H9 (cell line): ENCODE data around the gene CSAD. TPM values are rescaled to one million over a fixed set of nuclear protein-coding genes. Genes with fewer than 3 reads are reported as not detected.

Experiments
- DNase-seq: peaks from one replicate; pipeline ENCODE4 v3.0.0-alpha.2; 2017
- H2AFZ ChIP-seq: one replicate; pipeline ENCODE4 v1.6.1; 2013; ENCODE audit warnings: mild to moderate bottlenecking, low read length, control low read depth, moderate library complexity
- H2AK5ac ChIP-seq: 2 replicates; pipeline ENCODE4 v1.6.1; 2013; ENCODE audit warnings: low read length, control low read depth, mixed read lengths; ENCODE audit not compliant: insufficient read length
- H2BK120ac ChIP-seq: one replicate; pipeline ENCODE4 v1.6.1; 2013; ENCODE audit warnings: low read depth, mild to moderate bottlenecking, low read length, control low read depth, inconsistent platforms; ENCODE audit not compliant: poor library complexity, severe bottlenecking
- H2BK12ac ChIP-seq: 2 replicates; pipeline ENCODE4 v1.6.1; 2013; ENCODE audit warnings: low read length, control low read depth, mixed read lengths, low read depth; ENCODE audit not compliant: insufficient read length
- H2BK15ac ChIP-seq: 2 replicates; pipeline ENCODE4 v1.6.1; 2013; ENCODE audit warnings: low read depth, low read length, control low read depth
- H2BK20ac ChIP-seq: one replicate; pipeline ENCODE4 v1.6.1; 2013; ENCODE audit warnings: low read depth, mild to moderate bottlenecking, low read length, control low read depth, inconsistent platforms; ENCODE audit not compliant: poor library complexity, severe bottlenecking
- H2BK5ac ChIP-seq: 2 replicates; pipeline ENCODE4 v1.6.1; 2013; ENCODE audit warnings: low read length, control low read depth, mixed read lengths; ENCODE audit not compliant: insufficient read length
- H3K14ac ChIP-seq: 2 replicates; pipeline ENCODE4 v1.6.1; 2013; ENCODE audit warnings: low read length, control low read depth; ENCODE audit not compliant: insufficient read depth
- H3K18ac ChIP-seq: 2 replicates; pipeline ENCODE4 v1.6.1; 2013; ENCODE audit warnings: low read depth, mild to moderate bottlenecking, mixed read lengths, low read length, control low read depth; ENCODE audit not compliant: insufficient read length
- H3K23ac ChIP-seq: 2 replicates; pipeline ENCODE4 v1.6.1; 2013; ENCODE audit warnings: low read length, control low read depth, mixed read lengths, low read depth; ENCODE audit not compliant: insufficient read length
- H3K23me2 ChIP-seq: 2 replicates; pipeline ENCODE4 v1.6.1; 2013; ENCODE audit warnings: low read depth, mild to moderate bottlenecking, mixed read lengths, low read length, control low read depth; ENCODE audit not compliant: insufficient read length, poor library complexity, severe bottlenecking
- H3K27ac ChIP-seq: 2 replicates; pipeline ENCODE4 v1.5.1; 2013; ENCODE audit warnings: low read length, control low read depth, mixed read lengths, low read depth; ENCODE audit not compliant: insufficient read length
- H3K27me3 ChIP-seq: 2 replicates; pipeline ENCODE4 v1.6.1; 2013; ENCODE audit warnings: low read length, control low read depth, inconsistent platforms; ENCODE audit not compliant: insufficient read depth
- H3K4ac ChIP-seq: 2 replicates; pipeline ENCODE4 v1.6.1; 2013; ENCODE audit warnings: low read depth, mild to moderate bottlenecking, control low read depth, inconsistent platforms, low read length, moderate library complexity
- H3K4me1 ChIP-seq: 2 replicates; pipeline ENCODE4 v1.6.1; 2013; ENCODE audit warnings: low read length, control low read depth, inconsistent platforms; ENCODE audit not compliant: insufficient read depth
- H3K4me2 ChIP-seq: 2 replicates; pipeline ENCODE4 v1.6.1; 2013; ENCODE audit warnings: low read length, control low read depth, mixed read lengths; ENCODE audit not compliant: insufficient read length, insufficient read depth
- H3K56ac ChIP-seq: 2 replicates; pipeline ENCODE4 v1.6.1; 2013; ENCODE audit warnings: low read depth, mild to moderate bottlenecking, mixed read lengths, low read length, control low read depth; ENCODE audit not compliant: insufficient read length
- H3K79me1 ChIP-seq: 2 replicates; pipeline ENCODE4 v1.6.1; 2013; ENCODE audit warnings: low read depth, mild to moderate bottlenecking, moderate library complexity, low read length, control low read depth, inconsistent platforms; ENCODE audit not compliant: insufficient read depth, poor library complexity, severe bottlenecking
- H3K79me2 ChIP-seq: 2 replicates; pipeline ENCODE4 v1.6.1; 2013; ENCODE audit warnings: low read length, control low read depth, inconsistent platforms; ENCODE audit not compliant: insufficient read depth
- H3K9ac ChIP-seq: 2 replicates; pipeline ENCODE4 v1.6.1; 2013; ENCODE audit warnings: low read length, control low read depth, mixed read lengths; ENCODE audit not compliant: insufficient read length; ENCODE audit errors: extremely low read depth
- H3K9me3 ChIP-seq: one replicate; pipeline ENCODE4 v1.6.1; 2013; ENCODE audit warnings: low read depth, low read length, inconsistent platforms; ENCODE audit not compliant: control insufficient read depth
- H3T11ph ChIP-seq: one replicate; pipeline ENCODE4 v1.6.1; 2013; ENCODE audit warnings: mild to moderate bottlenecking, low read length, control low read depth, inconsistent platforms
- H4K20me1 ChIP-seq: one replicate; pipeline ENCODE4 v1.6.1; 2013; ENCODE audit not compliant: control insufficient read depth, insufficient read length, insufficient read depth
- H4K5ac ChIP-seq: 2 replicates; pipeline ENCODE4 v1.6.1; 2013; ENCODE audit warnings: low read depth, mild to moderate bottlenecking, mixed read lengths, low read length, control low read depth; ENCODE audit not compliant: insufficient read length
- H4K8ac ChIP-seq: replicated peaks from 2 replicates; pipeline ENCODE4 v1.6.1; 2013; ENCODE audit warnings: low read length, control low read depth, mixed read lengths, low read depth; ENCODE audit not compliant: insufficient read length
- H4K91ac ChIP-seq: 2 replicates; pipeline ENCODE4 v1.6.1; 2013; ENCODE audit warnings: low read depth, mild to moderate bottlenecking, moderate library complexity, mixed read lengths, low read length, control low read depth; ENCODE audit not compliant: insufficient read length
- H3K27ac Mint-ChIP-seq, 3 experiments: 2 replicates in 2 of 3; 3 replicates in 1 of 3; pipeline ENCODE4 v1.8.0; 2020 to 2021; ENCODE audit warnings: mixed read lengths in 3 of 3, mild to moderate bottlenecking in 1 of 3, moderate library complexity in 1 of 3
- H3K27me3 Mint-ChIP-seq: 2 replicates; pipeline ENCODE4 v1.8.0; 2021; ENCODE audit warnings: low read depth, mild to moderate bottlenecking, moderate library complexity, mixed read lengths
- H3K36me3 Mint-ChIP-seq, 3 experiments: 2 replicates in 2 of 3; 3 replicates in 1 of 3; pipeline ENCODE4 v1.8.0; 2020 to 2021; ENCODE audit warnings: low read depth in 3 of 3, mixed read lengths in 3 of 3; ENCODE audit not compliant: insufficient read depth in 1 of 3
- H3K4me1 Mint-ChIP-seq, 2 experiments: 2 replicates each; pipeline ENCODE4 v1.8.0; 2020; ENCODE audit warnings: mixed read lengths in 2 of 2
- H3K4me3 Mint-ChIP-seq, 2 experiments: 2 replicates in 1 of 2; 3 replicates in 1 of 2; pipeline ENCODE4 v1.8.0; 2020 to 2021; ENCODE audit warnings: mild to moderate bottlenecking in 2 of 2, mixed read lengths in 2 of 2, moderate library complexity in 1 of 2
- H3K9me3 Mint-ChIP-seq, 2 experiments: 2 replicates in 1 of 2; 3 replicates in 1 of 2; pipeline ENCODE4 v1.8.0; 2020; ENCODE audit warnings: mild to moderate bottlenecking in 2 of 2, mixed read lengths in 2 of 2, moderate library complexity in 1 of 2
- CTCF ChIP-seq: fragments of 200-600 bp; sonication (generic); conservative IDR thresholded peaks from 3 replicates; pipeline ENCODE4 v1.8.0; 2021; ENCODE audit warnings: antibody characterized with exemption, mild to moderate bottlenecking
- WGBS: extraction: QIAGEN DNeasy Blood & Tissue Kit; methylation state at CpG from one replicate; pipeline ENCODE4 v1.1.7; 2013; ENCODE audit warnings: missing lambda C conversion rate, low lambda C conversion rate, mixed read lengths; ENCODE audit not compliant: insufficient read length; ENCODE audit errors: extremely low coverage; 5-methylcytosine and 5-hydroxymethylcytosine counted together
- total RNA-seq: library from RNA; stranded (reverse); gene quantifications from 2 replicates; pipeline ENCODE4 v1.2.1, GENCODE V29; 2021

CSAD gene
- total RNA-seq, 1 experiment from 2014 or later, result 7.4 TPM

GRCh38 chr12:53191096-53191884 is 10.6 kb upstream of the CSAD start:
- peaks cover 14 to 24% (median 16%) of the 10 kb centered on the region in 3 experiments; a peak in 6 of 7 replicates for H3K36me3 Mint-ChIP-seq
- Histone ChIP-seq H3K23ac (no peak overlapping the region), H3K27me3 (peaks cover 11% of the 10 kb centered on the region; the same call in 1 of the 2 replicates), H2BK15ac (no peak overlapping the region), H3K79me2 (no peaks in the 10 kb centered on the region), H3K56ac (no peak overlapping the region), H3K4me2 (no peak overlapping the region), H2AFZ (no peak overlapping the region), H4K8ac (no peak overlapping the region), H2BK12ac (no peak overlapping the region), H3T11ph (no peak overlapping the region), H3K4ac (no peak overlapping the region), H4K5ac (no peak overlapping the region), H2BK120ac (no peak overlapping the region), H3K27ac (no peak overlapping the region), H4K20me1 (no peaks in the 10 kb centered on the region), H3K23me2 (no peaks in the 10 kb centered on the region), H3K9ac (no peak overlapping the region), H3K9me3 (no peaks in the 10 kb centered on the region), H3K79me1 (no peaks in the 10 kb centered on the region), H2BK20ac (no peak overlapping the region), H2AK5ac (no peak overlapping the region), H3K18ac (no peak overlapping the region), H3K14ac (no peak overlapping the region), H4K91ac (no peak overlapping the region), H2BK5ac (no peak overlapping the region), H3K4me1 (no peaks in the 10 kb centered on the region)
- H3K27ac Mint-ChIP-seq, result peak overlapping the region in 1 of 3 experiments; percentile 87; a peak in 1 of 7 replicates
- no peak for TF ChIP-seq CTCF
- WGBS, result no CpG with 5 or more reads among the region's 11 CpGs
- DNase-seq, result no peak
- peaks cover 14 to 15% of the 10 kb centered on the region in 2 experiments for H3K4me1 Mint-ChIP-seq
- H3K27me3 Mint-ChIP-seq, result peaks cover 55% of the 10 kb centered on the region
- H3K9me3 Mint-ChIP-seq, result no peaks in the 10 kb centered on the region
- no peak overlapping the region for H3K4me3 Mint-ChIP-seq
